Activated CD4-positive, alpha-beta T cell treated with anti-CD3 and anti-CD28 coated beads for 24 hours (primary cell): ENCODE data around the gene UVRAG.
"Not testable (repeated sequence)": the region's sequence is repeated elsewhere in the genome, so short reads cannot be mapped to it uniquely, and the experiment has no call there.

Experiments
- DNase-seq, 2 donors: peaks; one replicate each; pipeline ENCODE4 v3.0.0-alpha.2; 2020; ENCODE audit warnings: low read depth in 2 of 2

UVRAG gene

DNA sequence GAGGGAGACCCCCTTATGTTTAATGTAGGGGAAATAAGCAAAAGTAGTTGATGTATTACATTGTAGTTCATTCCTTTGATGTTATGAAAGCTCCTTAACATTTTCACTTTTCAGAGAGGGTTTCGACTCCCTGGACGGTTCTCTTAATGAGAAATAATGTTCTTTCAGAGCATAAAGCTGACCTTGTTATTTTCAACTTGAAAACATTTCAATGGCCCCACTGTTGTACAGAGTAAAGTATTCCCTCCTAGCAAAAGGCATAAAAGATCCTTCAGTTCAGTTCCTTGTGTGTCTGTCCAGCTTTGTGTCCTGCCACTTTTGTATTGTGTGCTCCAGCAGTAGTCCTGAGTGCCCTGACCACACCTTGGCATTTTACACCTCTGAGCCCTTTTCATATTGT is 63.9 kb downstream of the UVRAG start:
- no peak for DNase-seq

DNA sequence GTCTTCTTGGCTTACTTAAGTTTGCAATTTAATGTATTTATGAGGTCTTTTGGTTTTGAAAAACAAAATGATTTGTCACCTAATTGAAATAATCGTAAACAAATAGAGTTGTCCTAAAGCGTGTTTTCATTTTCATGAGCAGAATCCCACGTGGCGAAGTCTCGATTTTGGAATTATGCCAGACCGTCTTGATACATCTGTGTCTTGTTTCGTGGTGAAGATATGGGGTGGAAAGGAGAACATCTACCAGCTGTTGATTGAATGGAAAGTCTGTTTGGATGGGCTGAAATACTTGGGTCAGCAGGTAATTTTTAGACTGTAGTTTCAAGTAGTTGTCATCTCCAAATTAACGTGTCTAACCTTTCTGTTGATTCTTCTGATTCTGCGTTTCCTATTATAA is 64.7 kb downstream of the UVRAG start:
- DNase-seq = no peak

DNA sequence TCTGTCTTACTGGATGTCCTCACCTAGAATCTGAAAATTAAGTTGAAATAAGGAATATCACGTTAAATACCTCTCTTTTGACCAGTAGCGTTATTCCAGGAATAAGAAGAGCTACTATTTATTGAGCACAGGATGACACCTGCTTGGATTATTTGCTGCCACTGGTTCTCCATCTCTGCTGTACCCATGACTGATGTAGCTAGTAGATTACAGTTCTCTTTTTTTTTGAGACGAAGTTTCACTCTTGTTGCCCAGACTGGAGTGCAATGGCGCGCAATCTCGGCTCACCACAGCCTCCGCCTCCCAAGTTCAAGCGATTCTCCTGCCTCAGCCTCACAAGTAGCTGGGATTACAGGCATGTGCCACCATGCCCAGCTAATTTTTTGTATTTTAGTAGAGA is 65.3 kb downstream of the UVRAG start:
- not testable (repeated sequence) for DNase-seq

DNA sequence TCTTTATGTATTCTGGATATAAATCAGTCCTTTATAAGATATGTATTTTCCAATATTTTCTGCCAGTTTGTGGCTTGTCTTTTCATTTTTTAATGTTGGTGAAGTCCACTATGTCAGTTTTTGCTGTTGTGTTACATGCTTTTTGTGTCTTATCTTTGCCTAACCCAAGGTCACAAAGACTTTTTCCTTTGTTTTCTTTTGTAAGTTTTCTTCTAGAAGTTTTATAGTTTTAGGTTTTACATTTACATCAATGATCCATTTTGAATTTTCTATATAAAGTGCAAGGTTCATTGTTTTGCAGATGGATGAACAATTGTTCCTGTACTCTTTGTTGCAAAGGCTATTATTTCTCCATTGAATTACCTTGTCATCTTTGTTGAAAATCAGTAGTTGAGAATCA is 69.3 kb downstream of the UVRAG start:
- DNase-seq = no peak

DNA sequence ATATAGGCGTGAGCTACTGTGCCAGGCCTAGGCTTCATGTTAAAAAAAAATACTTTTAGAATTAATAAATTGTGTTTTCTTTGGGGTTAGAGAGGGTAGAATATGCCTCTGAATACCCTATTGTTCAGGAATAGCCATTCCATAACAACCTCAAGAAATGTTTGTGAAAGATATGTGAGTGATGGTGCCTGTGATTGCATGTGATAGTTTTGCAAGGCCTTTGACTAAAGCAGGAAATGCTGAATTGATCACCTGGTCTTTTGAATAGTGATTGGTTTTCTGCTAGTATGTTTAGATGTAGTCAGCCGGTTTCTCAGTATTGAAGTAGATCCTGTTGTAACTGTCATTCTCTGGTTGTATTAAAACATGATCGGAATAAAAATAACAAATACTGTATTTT is 73.4 kb downstream of the UVRAG start:
- DNase-seq = no peak

DNA sequence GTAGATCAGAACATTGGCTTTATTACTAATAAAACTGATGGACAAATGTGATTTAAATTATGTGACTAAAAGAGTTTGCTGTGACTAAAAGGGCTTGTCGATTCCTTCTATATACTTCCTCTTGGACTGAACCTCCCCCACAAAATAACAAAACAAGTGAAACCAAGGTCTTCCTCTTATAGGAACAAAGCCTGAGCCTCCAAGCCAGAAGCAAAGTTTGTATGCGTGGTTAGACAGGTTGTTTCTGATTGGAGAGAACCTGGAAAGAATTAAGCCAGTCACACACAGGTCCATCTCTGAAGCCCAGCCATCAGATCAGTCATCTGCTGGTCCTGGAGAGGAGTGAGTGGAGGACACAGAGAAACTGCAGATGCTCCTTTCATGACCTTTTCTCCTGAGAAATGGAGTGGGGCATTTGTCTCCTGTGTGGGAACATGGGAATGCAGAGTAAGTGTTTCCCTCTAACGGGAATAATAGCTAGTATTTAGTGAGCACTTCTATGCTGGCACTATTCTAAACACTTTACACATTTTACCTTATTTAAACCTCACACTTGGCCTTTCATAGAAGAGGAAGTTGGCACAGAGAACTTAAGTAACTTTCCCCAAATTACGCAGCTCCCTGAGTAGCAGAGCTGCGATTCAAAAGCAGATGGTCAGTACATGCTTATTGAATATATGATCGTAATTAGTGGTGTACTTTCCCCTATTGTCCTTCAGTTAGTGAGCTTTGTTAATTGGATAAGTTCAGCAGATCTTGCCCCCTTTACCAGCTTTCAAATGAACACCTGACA is 77.1 kb downstream of the UVRAG start:
- no peak for DNase-seq

DNA sequence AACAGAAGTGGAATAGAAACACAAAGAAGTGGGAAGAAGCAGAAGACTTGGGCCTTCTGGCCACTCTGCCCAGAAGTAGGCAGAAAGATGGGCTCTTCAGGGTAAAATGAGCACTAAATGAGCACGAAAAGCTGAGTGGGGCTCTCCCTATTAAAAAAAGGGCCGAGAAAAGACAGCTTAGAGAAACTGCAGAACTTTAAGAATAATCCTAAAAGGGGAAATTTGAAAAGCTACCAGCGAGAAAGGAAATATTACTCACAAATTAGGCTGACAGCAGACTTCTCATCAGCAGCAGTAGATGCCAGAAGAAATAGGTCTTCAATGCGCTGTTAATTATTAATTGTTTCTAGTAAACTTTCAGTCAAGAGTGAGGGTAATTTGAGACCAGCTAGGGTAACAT is 78.2 kb downstream of the UVRAG start:
- DNase-seq = no peak

DNA sequence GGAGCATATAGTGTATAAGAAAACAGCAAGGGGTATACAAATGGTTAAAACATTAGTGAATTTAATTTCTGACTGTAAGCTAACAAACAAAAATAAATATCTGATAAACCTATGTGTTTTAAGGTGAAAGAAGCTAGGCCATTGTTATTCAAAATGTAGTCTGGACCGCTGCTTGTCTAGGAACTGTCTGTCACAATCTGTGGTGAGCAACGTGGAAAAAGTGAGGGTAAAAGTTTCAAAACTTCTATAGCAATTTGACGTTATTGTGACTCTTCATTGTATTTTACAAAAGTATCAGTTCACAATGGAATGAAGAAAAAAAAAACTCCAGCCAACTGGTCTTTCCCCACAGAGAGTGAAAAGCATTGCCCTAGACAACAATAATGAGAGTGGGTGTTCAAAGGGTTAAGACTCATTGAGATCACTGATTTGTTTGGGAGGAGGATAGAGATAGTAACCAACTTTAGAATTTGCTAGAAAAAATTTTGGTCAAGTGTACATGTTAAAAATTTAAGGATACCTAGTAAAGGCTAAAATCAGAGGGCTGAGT is 79.1 kb downstream of the UVRAG start:
- no peak for DNase-seq

DNA sequence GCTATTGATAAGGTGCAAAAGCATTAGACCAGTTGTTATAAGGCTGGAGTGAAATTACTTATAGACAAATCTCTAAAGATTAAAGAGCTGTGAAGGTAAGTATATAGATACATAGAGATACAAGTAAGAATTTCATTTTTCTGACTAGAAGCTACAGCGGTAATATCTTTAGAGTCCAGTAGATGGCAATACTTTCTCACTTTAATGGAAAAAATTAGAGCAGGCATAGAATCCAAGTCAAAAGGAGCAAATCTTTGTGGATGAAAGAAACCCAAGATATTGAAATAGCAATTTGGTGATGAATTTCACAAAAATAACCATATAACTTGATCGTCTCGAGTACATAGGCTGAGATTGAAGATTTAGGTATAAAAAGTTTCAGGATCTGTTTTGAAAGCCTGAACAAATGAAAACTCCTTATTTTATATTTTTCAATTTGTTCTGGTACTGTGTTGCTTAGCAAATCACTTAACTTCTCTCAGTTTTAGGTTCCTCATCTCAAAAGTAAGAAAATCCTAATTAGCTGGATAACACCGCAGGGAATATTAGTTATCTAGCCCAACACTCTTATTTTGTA is 81.9 kb downstream of the UVRAG start:
- no peak for DNase-seq

DNA sequence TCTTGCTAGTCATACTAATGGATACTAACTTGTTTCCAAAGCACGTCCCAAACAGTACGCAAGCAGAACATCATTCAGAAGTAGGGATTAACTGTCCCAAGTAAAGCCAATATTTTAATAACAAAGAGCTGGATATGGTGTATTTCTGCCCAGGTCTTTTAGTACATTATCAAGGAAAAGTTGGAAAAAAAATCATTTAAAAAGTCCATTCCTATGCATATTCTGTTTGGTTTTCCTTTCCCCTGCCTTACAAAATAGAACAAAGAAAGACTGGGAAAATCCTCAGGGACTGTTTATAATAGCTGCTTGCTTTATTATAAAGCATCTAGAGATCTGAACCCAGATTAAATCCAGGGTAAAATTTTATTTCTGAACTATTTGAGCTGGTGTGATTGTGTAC is 83.9 kb downstream of the UVRAG start:
- no peak for DNase-seq

DNA sequence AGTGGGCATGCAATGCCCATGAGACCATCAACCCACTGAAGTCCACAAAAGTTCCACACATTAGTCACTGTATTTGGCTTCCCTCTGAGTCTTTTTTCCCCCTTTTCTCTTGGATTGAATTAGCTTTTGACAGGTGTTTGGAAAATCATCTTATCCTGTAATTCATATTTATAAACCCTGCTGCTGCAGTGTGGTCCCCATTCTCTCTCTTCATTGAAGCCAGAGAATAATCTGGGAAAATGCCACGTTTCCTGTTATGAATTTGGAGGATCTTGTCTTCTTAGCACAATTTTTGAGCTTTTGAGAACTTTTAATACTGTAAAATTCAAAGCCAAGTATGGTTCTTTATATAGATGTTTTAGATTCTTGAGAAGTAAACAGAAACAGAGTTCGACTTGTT is 84.8 kb downstream of the UVRAG start:
- no peak for DNase-seq

DNA sequence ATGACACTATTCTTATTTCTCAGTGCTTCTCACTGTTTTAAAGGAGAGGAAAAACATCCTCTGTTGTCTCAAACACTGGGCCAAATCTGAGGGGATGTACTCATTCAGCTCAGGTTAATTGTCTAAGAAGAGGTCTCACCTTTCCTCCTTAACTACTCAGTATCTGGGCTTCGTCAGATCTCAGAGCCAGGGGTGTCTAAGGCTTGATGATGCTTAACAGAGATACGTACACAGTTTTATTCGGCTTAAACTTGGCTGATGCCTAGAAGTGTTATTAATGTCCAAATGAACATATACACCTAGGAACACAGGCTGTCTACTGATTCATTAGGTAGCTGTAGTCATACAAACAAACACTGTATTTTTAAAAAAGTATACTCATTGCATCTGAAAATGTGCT is 85.8 kb downstream of the UVRAG start:
- no peak for DNase-seq

DNA sequence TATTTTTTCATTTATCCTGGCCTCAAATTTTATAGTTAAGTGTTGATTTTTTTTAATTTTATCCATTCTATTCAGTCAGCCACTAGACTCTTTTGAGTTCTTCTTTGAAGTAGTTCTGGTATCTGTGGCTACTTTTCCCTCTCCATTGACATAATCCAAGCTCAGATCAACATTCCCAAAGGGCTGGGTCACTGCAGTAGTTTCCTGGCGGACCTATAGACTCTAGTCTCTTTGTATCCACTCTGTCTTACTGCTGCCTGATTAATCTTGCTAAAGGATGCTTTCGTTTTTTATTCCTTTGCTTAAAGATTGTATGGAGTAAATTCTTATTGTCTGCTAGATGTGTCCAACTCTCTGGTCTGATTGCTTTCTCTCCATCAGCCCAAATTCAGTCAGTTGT is 87.6 kb downstream of the UVRAG start:
- DNase-seq = no peak

DNA sequence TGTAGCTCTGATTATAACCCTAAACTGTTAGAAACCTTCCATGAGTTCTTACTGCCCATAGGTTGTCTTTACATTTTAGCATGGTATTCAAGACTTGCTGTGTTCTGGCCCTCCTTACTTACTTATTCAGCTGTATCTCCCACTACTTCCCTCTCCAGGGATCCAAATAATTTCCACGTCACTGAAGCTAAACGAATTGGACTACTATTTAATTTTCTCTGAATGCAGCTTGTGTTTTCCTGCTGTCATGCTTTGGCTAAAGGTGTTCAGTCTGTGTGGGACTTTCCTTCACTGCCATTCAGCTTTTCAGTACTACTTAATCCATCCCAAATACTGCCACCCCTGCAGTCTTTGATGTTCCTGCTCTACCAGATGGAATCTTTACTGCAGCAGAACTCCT is 88.3 kb downstream of the UVRAG start:
- no peak for DNase-seq

DNA sequence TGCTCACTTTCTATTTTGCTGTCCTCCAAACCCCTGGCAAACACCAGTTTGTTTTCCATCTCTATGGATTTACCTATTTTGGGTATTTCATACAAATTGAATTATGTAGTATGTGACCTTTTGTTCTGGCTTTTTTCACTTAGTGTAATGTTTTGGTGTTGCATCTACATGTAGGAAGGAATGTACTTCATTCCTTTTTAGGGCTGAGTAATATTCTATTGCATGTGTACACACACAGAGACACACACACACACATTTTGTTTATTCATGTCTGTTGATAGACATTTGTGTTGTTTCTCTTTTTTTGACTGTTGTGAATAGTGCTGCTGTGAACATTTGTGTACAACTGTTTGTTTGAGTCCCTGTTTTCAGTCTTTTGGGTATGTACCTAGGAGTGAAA is 90.4 kb downstream of the UVRAG start:
- no peak for DNase-seq

DNA sequence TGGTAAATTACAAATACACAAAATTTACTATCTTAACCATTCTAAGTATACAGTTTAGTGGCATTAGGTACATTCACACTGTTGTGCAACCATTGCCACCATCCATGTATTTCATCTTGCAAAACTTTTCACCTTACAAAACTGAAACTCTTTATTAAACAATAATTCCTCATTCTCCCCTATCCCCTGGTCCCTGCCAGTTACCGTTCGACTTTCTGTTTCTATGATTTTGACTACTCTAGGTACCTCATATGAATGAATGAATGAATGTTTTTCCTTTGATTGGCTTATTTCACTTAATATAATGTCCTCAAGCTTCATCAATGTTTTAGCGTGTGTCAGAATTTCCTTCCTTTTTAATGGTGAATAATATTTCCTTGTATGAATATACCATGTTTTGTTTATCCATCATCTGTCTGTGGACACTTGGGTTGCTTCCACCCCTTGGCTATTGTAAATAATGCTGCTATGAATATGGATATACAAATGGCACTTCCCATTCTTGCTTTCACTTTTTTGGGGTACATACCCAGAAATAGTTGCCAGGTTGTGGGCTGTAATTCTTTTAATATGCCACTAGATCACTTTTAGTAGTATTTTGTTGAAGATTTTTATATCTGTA is 93.0 kb downstream of the UVRAG start:
- no peak for DNase-seq

DNA sequence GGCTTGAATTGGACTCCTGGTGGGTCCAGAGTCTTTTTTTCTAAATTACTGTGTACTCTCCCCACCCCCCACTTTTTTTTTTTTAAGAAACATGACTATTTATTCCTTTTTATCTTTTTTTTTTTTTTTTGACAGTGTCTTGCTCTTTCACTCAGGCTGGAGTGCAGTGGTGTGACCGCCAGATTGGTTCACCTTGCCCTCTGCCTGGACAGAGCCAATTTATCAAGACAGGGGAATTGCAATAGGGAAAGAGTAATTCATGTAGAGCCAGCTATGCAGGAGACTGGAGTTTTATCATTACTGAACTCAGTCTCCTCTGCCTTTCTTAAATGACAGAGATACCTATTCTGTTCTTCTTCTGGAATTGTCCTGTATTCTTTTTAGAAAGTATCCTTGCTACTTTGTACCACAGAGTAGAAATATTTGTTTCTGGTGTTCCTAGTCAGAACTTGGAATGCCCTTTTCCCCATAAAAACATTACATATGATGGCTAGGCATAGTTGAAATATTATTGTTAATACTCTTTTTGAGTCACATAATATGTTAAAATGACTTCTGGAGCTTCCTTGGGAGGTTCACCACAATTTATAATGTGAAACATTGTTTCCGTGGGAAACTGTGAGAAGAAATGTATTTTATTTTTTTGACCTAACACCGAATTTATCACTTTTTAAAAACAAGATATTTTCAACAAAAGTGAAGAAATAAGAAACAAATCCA is 95.6 kb downstream of the UVRAG start:
- no peak for DNase-seq

DNA sequence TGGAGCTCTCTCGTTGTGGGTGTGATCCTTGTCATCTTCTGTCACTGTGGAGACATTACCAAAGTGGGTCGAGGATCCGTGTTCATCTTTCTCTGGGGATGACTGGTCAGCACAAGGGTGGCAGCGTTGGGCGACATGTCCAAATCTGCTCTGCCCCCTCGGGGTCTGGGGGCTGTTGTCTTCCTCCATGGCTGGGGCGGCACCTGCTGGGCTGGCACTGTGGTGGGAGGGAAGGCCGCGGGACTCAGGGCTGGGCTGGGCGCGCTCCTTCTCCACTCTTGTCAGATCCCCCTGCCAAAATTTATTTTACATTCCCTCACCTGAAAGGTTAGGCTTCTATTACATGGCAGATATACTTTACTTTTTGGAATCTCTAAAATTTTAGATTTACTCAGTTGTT is 96.4 kb downstream of the UVRAG start:
- no peak for DNase-seq

DNA sequence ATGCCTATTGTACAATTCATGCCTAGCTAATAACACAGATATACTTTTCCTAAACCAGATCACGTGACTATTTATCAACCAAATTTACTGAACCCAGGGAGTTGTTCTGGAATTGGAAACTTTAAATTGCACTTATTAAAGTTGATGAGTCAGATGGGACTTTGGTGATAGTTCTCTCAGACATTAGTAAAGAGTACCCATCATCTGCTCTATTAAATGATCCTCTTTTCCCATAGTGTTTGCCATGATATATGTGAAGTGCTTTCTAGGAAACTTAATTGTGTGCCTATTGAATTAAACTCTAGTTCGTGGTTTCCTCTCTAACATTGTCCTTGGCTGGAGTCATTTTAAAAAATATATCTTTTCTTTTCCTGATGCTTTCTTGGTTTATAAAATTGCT is 99.0 kb downstream of the UVRAG start:
- no peak for DNase-seq

DNA sequence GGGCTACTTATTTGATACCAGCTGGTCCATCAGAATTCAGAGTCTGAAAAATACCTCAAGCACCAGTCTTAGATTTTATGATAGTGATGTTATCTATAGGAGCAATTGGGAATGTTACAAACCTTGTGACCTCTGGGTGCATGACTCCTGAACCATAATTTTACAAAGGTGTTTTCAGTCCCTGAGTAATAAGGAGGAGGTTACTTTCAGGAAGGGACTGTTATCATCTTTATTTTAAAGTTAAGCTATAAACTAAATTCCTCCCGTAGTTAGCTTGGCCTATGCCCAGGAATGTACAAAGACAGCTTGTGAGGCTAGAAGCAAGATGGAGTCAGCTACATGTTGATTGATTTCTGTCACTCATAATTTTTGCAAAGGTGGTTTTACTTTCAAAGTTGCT is 101.9 kb downstream of the UVRAG start:
- no peak for DNase-seq

DNA sequence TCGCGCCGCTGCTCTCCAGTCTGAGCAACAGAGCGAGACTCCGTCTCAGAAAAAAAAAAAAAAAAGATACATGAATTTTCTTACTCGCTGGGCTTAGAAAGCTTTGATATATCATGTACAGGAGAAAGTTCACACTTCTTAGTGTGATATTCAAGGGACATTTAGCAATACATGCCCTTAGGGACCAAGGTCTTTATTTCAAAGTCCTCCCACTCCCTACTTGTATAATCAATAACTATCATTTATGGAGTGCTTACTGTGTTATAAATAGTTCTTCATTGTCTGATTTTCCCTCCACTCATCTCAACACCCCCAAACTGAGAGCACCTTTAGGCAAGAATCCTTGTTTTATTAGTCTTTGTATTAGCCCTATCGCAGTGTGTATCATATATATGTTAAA is 103.3 kb downstream of the UVRAG start:
- no peak for DNase-seq

DNA sequence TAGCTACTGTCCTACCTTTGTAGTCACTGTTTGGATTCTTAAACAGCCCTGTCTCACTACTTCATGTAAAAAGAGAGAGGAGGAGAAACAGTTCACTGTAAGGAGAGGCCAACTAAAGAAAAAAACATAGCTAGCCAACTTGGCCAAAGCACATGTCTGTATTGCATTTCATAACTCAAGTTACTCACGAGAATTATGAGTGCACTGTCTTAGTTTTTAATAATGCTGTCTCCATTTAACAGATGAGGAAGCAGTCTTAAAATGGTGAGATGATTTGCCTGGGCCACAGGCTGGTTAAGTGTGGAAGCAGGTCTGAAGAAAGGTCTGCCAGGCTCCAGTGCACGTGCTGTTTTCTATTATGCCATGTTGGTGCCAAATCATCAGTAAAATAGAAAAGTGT is 104.5 kb downstream of the UVRAG start:
- DNase-seq = no peak

DNA sequence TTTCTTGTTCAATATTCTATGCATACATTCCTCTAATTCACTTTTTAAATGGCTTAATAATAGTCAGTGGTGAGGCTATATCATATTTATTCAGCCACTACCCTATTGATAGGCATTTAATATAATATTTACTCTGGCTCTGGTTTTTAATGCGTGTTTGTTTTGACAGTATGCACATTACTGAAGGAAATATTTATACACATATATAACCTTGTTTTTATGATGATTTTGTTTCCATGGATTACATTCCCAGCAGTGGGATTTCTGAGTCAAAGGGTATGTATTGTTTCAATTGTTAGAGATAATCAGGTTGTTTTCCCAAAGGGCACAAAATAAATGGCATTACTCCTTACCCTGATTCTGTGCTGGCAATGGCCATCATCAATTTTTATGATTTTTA is 105.8 kb downstream of the UVRAG start:
- no peak for DNase-seq
